Ovary (tissue), 3 donors: ENCODE measurements around the gene SMIM23.

ENCODE experiments used
- CTCF ChIP-seq, 3 donors: fragments of 450-650 bp in 2 of 3; fragments of 200-600 bp in 1 of 3; IDR thresholded peaks; one replicate each; pipeline versions ENCODE4 v1.5.1 to v1.8.0; 2016 to 2022; ENCODE audit warnings: antibody characterized with exemption in 3 of 3, mild to moderate bottlenecking in 1 of 3
- POLR2A ChIP-seq: fragments of 450-650 bp; IDR thresholded peaks from one replicate; pipeline ENCODE4 v1.6.1; 2017; ENCODE audit warnings: antibody characterized with exemption, mild to moderate bottlenecking, moderate library complexity
- donor health status: DM: no; HTN: no; CAD: no.

GRCh38 chr5:171834461-171834860 lies 48.8 kb downstream of the SMIM23 start:
- TF ChIP-seq CTCF (IDR thresholded peaks at IDR 0.05) (no peak), POLR2A (no peak)
